Activated B cell treated with CpG ODN at 0.5 μM for 24 hours (primary cell): ENCODE data around the gene TAF1A. TPM values are rescaled to one million over a fixed set of nuclear protein-coding genes. Genes with fewer than 3 reads are reported as not detected.

Experiments used
- ATAC-seq: fragments of 200-7000 bp; cut with Tn5 transposase; one replicate; pipeline ENCODE4 v1.10.0; 2021; ENCODE audit warnings: low read depth, mild to moderate bottlenecking, moderate library complexity
- CTCF ChIA-PET: fragments of 350-600 bp; sonication (Branson Sonifier 250); formaldehyde crosslinking; loops from one replicate; lab custom pipeline; 2021; ENCODE audit warnings: antibody characterized with exemption; lab: Charles Lee
- POLR2A ChIA-PET: fragments of 350-600 bp; sonication (Branson Sonifier 250); formaldehyde crosslinking; loops from one replicate; lab custom pipeline; 2021; ENCODE audit warnings: antibody characterized with exemption; lab: Charles Lee
- DNase-seq: peaks from one replicate; pipeline ENCODE4 v3.0.0; 2022
- H3K27ac Mint-ChIP-seq: one replicate; pipeline ENCODE4 v1.8.0; 2020; ENCODE audit warnings: mixed read lengths
- H3K27me3 Mint-ChIP-seq: one replicate; pipeline ENCODE4 v1.8.0; 2021; ENCODE audit warnings: mixed read lengths
- H3K36me3 Mint-ChIP-seq: one replicate; pipeline ENCODE4 v1.8.0; 2021; ENCODE audit warnings: low read depth, mixed read lengths
- H3K4me1 Mint-ChIP-seq: one replicate; pipeline ENCODE4 v1.8.0; 2021; ENCODE audit warnings: mixed read lengths
- H3K4me3 Mint-ChIP-seq: one replicate; pipeline ENCODE4 v1.8.0; 2020; ENCODE audit warnings: mild to moderate bottlenecking, mixed read lengths
- H3K9me3 Mint-ChIP-seq: one replicate; pipeline ENCODE4 v1.8.0; 2020; ENCODE audit warnings: mixed read lengths
- intact Hi-C: fragments of 100-400 bp; cut with micrococcal nuclease; formaldehyde crosslinking; loops from one replicate; pipeline ENCODE4 v1.15.1; 2024
- total RNA-seq: library from RNA; stranded (reverse); gene quantifications from 2 replicates; pipeline ENCODE4 v1.2.3, GENCODE V29; 2022
- TF ChIP-seq, protein P1 (sequence below): fragments of 200-600 bp; IDR thresholded peaks from one replicate; pipeline ENCODE4 v1.8.0; 2022; ENCODE audit warnings: antibody characterized with exemption, mild to moderate bottlenecking

TAF1A gene
- total RNA-seq, 1 donor from 2014 or later, result 19.1 TPM

DNA sequence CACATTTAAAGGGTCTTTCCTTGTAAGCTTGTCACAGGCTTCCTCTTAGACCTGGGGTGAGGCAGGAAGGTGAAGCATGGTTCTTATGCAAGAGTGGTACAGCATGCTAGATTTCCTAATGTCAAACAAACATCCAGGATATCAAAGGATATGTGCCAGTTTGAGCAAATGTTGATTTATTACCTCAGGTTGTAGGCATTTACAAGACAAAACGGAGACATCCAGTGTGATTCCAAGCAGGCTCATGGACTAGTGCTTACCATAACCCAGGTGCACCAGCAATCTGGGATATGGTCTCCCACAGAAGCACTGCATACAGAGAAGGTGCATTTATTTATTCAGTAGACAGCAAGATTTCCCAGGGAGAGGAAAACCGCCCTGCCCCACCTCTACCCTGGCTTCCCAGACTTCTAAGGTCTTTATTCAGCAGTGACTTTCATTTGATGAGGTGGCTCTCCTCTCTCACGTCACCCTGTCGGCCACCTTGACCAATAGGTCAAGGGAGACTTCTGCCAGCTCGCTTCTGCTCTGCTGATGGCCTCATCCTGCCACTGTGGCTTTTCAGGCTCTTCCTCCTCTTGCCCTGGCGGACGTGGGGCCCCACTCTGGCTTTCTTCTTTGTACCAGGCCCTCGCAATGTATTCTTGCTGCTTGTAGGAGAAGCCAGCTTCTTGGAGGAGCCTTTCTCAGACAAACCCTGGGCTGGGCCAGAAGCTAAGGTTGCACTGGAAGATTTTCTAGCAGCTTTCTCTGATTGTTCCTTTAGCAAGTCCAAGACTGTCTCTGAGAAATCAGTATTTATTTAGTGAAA, 67.4 kb downstream of the TAF1A start:
- peaks cover 2% of the 10 kb centered on the region for H3K27me3 Mint-ChIP-seq
- ChIA-PET CTCF (no interaction called here), POLR2A (no interaction called here)
- intact Hi-C loops, result no loop called here
- no peak overlapping the region for H3K27ac Mint-ChIP-seq
- H3K9me3 Mint-ChIP-seq, result peaks cover under 1% of the 10 kb centered on the region
- H3K4me3 Mint-ChIP-seq, result no peak overlapping the region
- DNase-seq (no peak), ATAC-seq (no peak)
- peaks cover 2% of the 10 kb centered on the region for H3K4me1 Mint-ChIP-seq
- no peaks in the 10 kb centered on the region for H3K36me3 Mint-ChIP-seq
- TF ChIP-seq, protein P1, sequence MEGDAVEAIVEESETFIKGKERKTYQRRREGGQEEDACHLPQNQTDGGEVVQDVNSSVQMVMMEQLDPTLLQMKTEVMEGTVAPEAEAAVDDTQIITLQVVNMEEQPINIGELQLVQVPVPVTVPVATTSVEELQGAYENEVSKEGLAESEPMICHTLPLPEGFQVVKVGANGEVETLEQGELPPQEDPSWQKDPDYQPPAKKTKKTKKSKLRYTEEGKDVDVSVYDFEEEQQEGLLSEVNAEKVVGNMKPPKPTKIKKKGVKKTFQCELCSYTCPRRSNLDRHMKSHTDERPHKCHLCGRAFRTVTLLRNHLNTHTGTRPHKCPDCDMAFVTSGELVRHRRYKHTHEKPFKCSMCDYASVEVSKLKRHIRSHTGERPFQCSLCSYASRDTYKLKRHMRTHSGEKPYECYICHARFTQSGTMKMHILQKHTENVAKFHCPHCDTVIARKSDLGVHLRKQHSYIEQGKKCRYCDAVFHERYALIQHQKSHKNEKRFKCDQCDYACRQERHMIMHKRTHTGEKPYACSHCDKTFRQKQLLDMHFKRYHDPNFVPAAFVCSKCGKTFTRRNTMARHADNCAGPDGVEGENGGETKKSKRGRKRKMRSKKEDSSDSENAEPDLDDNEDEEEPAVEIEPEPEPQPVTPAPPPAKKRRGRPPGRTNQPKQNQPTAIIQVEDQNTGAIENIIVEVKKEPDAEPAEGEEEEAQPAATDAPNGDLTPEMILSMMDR, result no peak

DNA sequence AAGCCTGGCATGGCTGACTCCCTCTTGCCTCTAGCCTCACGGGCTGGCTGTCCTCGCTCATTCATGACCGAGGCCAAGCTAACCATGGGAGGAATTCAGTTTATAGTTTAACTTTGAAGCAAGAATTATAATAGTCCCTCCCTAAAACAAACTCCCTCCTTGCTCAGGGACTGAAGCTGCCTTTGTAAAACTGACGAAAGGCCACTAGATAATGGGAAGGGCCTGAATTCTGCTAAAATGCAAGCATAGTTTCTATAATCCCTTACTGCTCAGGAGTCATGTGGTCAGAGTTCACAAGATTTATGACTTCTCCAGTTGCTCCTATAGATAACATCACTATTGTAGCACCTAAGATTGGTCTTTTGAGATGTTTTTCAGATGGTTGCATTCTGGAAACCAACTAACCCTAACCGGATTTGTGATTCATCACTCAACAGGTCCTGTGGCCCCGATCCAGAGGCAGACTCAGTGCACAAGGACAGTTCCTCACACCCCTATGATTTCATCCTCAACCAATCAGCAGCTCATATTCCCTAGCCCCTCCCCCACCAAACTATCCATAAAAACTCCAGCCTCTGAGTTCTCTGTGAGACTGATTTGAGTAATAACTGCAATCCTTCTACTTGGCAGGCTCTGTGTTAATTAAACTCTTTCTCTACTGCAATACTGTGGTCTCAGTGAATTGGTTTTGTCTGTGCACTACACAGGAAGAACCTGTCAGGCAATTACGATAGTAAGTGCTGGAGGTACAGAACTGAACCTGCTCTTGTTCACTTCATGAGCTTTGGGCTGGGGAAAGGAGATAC, 68.2 kb downstream of the TAF1A start:
- Mint-ChIP-seq H3K27me3 (no peaks in the 10 kb centered on the region), H3K36me3 (no peaks in the 10 kb centered on the region), H3K9me3 (no peaks in the 10 kb centered on the region), H3K4me1 (peaks cover 2% of the 10 kb centered on the region), H3K4me3 (no peak overlapping the region), H3K27ac (no peak overlapping the region)
- TF ChIP-seq, protein P1, result no peak
- DNase-seq, result no peak
- intact Hi-C loops, result no loop called here
- ATAC-seq, result no peak
- CTCF ChIA-PET, result no interaction called here
- POLR2A ChIA-PET, result no interaction called here

Other genes starting within 250 kb of the TAF1A start
- gene HHIPL2, start 41.8 kb downstream of the TAF1A start, total RNA-seq, result 0.86 and 1.5 TPM in 2 replicates
- gene MIA3, start 28.2 kb upstream of the TAF1A start, total RNA-seq, result 58.8 and 83.1 TPM in 2 replicates
- gene AIDA, start 122.6 kb upstream of the TAF1A start, total RNA-seq, result 50.4 and 54.3 TPM in 2 replicates
- gene BROX, start 122.6 kb upstream of the TAF1A start, total RNA-seq, result 27.8 and 34.6 TPM in 2 replicates
- 3.5 and 3.8 TPM in 2 replicates for gene FAM177B, start 147.3 kb upstream of the TAF1A start, total RNA-seq
- gene DISP1, start 225.1 kb upstream of the TAF1A start, total RNA-seq, result 4.5 and 5.1 TPM in 2 replicates